BE2C (cell line): Measurements from ENCODE around the gene FTCD. TPM values are rescaled to one million over a fixed set of nuclear protein-coding genes. Genes with fewer than 3 reads are reported as not detected.
"Not testable (repeated sequence)": the region's sequence is repeated elsewhere in the genome, so short reads cannot be mapped to it uniquely, and the experiment has no call there.

Source experiments
- DNase-seq: peaks from one replicate; pipeline ENCODE4 v3.0.0-alpha.2; 2020
- H3K27me3 ChIP-seq: fragments of 250-450 bp; sonication (Bioruptor Pico); 2 replicates; pipeline ENCODE4 v1.5.1; 2020; ENCODE audit warnings: mild to moderate bottlenecking
- H3K36me3 ChIP-seq: fragments of 250-450 bp; sonication (Bioruptor Pico); 2 replicates; pipeline ENCODE4 v1.5.1; 2020; ENCODE audit warnings: mild to moderate bottlenecking
- H3K4me1 ChIP-seq: fragments of 250-450 bp; sonication (Bioruptor Pico); 2 replicates; pipeline ENCODE4 v1.5.1; 2020
- H3K4me3 ChIP-seq: 2 replicates; pipeline ENCODE4 v1.5.1; 2011; ENCODE audit warnings: low read depth, low read length
- H3K9me3 ChIP-seq: fragments of 250-450 bp; sonication (Bioruptor Pico); 2 replicates; pipeline ENCODE4 v1.5.1; 2020
- CTCF ChIP-seq: IDR thresholded peaks from 2 replicates; pipeline ENCODE4 v1.5.1; 2012; ENCODE audit warnings: mild to moderate bottlenecking, low read depth, low read length
- polyA plus RNA-seq: library from polyadenylated mRNA; unstranded; fragments of >200 nt; gene quantifications from one replicate; pipeline ENCODE4 v1.2.1, GENCODE V29; 2012; ENCODE audit warnings: low read depth, missing spikeins; ENCODE audit not compliant: insufficient read length, insufficient read depth

FTCD gene
- polyA plus RNA-seq: 3.1 TPM

DNA sequence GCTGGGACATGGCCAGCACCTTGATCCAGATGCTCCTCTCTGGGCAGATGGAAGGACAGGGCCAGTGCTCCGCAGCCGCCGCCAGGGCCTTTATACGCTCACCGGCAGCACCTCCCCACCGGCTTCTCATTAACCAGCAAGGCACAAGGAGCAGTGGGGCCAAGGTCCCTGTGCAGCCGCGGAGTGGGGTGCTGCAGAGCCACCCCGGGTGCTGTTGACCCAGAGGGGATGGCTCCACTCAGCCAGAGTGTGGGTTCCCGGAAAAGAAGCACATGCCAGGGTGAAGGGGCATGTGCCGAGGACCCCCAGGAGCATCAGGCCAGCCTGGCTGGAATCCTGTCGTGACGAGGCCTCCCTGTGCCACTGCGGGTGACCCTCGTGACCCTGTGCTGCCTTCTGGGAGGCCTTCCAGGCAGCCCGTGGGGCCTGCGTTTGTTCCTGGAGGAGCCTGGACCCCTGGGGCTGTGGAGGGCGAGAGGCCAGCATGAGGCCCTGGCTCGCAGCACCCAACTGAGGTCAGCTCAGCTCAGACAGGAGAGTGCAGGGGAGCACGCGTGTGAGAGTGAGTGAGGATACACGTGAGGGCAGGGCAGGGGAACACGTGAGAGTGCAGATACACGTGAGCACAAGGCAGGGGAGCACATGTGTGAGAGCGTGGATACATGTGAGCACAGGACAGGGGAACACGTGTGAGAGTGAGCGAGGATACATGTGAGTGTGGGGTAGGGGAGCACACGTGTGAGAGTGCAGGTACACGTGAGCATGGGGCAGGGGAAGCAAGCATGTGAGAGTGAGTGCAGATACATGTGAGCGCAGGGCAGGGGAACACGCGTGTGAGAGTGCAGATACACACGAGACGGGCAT, at the start of gene FTCD:
Gene FTCD (minus strand): TSS at position 66 of the 864 bp plus-strand sequence. CDS start 56 bp downstream, at position 10.
- TF ChIP-seq CTCF: no peak

DNA sequence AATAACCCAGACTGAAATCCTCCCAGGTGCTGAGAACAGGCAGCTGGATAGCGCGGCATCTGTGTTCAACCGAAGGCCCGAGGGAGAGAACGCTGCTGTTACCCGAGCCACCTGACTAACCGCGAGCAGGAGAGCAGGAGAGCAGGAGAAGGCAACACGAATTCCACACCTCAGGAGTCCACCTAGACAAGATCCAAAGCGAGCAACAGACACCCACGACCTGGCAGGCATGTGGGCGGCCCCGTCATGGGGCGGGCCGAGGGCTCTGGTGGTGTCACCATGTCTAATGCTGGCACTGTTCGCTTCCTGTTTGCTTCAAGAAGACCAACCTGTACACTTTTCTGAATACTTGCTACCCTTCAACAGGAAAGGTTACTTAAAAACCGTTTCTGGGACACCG, 49.8 kb upstream of the FTCD start:
- Histone ChIP-seq H3K9me3 (no peaks in the 10 kb centered on the region), H3K27me3 (no peaks in the 10 kb centered on the region), H3K36me3 (peaks cover 43% of the 10 kb centered on the region), H3K4me1 (no peaks in the 10 kb centered on the region), H3K4me3 (no peak overlapping the region)
- no peak for DNase-seq
- no peak for TF ChIP-seq CTCF

More for the DNA sequence above, at the start of gene FTCD:
- Histone ChIP-seq H3K4me3 (no peak within 1 kb of the TSS), H3K27me3 (no peaks in the 10 kb centered on the region), H3K4me1 (peaks cover 4% of the 10 kb centered on the region), H3K36me3 (no peaks in the 10 kb centered on the region), H3K9me3 (no peaks in the 10 kb centered on the region)
- peak; percentile 9 for DNase-seq

DNA sequence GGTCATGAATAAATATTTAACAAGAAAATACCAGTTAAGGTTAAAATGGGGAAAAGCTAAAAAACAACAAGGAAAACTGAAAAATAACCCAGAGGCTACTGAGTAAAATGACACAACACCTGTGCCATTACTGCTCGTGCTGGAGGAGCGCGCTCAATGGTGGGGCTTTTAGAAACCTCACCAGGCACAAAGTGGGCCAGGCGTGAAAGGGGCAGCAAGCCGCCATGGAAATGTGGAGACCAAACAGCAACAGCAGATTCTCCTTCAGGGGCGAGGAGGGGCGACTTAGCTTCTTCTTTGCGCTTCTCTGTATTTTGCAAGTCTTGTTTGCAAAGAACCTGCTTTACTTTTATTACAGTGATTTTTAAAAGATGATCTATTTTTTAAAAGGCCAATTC, 47.8 kb upstream of the FTCD start:
- no peak for TF ChIP-seq CTCF
- H3K27me3 ChIP-seq: no peaks in the 10 kb centered on the region
- no peak overlapping the region for H3K4me3 ChIP-seq
- no peaks in the 10 kb centered on the region for H3K9me3 ChIP-seq
- H3K36me3 ChIP-seq: peaks cover 40% of the 10 kb centered on the region
- no peaks in the 10 kb centered on the region for H3K4me1 ChIP-seq
- DNase-seq: no peak

- DNase-seq: no peak
- H3K9me3 ChIP-seq: no peaks in the 10 kb centered on the region
- no peak for TF ChIP-seq CTCF
- peaks cover 36% of the 10 kb centered on the region for H3K36me3 ChIP-seq
- no peaks in the 10 kb centered on the region for H3K27me3 ChIP-seq
- no peaks in the 10 kb centered on the region for H3K4me1 ChIP-seq
- H3K4me3 ChIP-seq: no peak overlapping the region
These were observed 47.3 kb upstream of the FTCD start for GRCh38 chr21:46202592-46203202.

DNA sequence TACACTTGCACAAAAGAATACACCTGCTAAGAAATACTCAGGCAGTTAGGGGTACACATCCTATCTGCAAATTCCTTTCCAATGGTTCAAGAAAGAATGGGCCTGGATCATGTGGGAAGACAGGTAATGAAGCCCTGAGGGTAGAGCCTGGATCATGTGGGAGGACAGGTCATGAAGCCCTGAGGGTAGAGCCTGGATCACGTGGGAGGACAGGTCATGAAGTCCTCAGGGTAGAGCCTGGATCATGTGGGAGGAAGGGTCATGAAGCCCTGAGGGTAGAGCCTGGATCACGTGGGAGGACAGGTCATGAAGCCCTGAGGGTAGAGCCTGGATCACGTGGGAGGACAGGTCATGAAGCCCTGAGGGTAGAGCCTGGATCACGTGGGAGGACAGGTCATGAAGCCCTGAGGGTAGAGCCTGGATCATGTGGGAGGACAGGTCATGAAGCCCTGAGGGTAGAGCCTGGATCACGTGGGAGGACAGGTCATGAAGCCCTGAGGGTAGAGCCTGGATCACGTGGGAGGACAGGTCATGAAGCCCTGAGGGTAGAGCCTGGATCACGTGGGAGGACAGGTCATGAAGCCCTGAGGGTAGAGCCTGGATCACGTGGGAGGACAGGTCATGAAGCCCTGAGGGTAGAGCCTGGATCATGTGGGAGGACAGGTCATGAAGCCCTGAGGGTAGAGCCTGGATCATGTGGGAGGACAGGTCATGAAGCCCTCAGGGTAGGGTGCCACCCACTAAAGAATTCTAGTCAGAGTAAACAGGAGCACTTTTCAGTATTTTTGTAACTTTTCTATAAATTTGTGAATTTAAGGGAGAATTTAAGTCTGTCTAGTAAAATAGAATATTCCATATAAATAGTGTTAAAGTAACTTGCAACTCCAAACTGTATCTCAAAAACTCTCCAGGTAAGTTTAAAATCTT, 45.8 kb upstream of the FTCD start:
- not testable (repeated sequence) for H3K27me3 ChIP-seq, DNase-seq, H3K9me3 ChIP-seq, H3K4me1 ChIP-seq, H3K4me3 ChIP-seq
- H3K36me3 ChIP-seq: peaks cover 23% of the 10 kb centered on the region
